Fibroblast of lung (primary cell): Measurements from ENCODE around the gene MROH7.

Experiments
- EZH2 ChIP-seq: IDR thresholded peaks from 2 replicates; pipeline ENCODE4 v1.5.1; 2012; ENCODE audit warnings: low read length, control low read depth, mild to moderate bottlenecking; ENCODE audit errors: missing control alignments
- TF ChIP-seq, protein P1 (sequence below), 2 donors: IDR thresholded peaks in 1 of 2; conservative IDR thresholded peaks in 1 of 2; 1 replicate in 1 of 2; 2 replicates in 1 of 2; pipeline ENCODE4 v1.5.1; 2011 to 2012; ENCODE audit warnings: low read length in 2 of 2, control low read depth in 1 of 2, inconsistent platforms in 1 of 2, low read depth in 1 of 2, mild to moderate bottlenecking in 1 of 2

DNA sequence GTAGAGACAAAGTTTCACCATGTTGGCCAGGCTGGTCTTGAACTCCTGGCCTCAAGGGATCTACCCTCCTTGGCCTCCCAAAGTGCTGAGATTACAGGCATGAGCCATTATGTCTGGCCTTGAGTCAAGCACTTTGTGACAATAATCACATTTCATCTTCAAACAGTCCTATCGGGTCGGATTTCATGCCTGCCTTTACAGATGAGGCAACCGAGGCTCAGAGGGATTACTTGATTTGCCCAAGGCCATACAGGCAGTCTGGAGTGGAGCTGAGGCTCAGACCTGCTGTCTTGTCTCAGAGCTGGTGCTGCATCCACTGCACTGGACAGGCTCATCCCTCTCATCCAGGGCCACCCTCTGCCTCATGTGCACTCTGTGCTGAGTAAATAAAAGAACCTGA is 44.8 kb upstream of the MROH7 start:
- TF ChIP-seq, protein P1, sequence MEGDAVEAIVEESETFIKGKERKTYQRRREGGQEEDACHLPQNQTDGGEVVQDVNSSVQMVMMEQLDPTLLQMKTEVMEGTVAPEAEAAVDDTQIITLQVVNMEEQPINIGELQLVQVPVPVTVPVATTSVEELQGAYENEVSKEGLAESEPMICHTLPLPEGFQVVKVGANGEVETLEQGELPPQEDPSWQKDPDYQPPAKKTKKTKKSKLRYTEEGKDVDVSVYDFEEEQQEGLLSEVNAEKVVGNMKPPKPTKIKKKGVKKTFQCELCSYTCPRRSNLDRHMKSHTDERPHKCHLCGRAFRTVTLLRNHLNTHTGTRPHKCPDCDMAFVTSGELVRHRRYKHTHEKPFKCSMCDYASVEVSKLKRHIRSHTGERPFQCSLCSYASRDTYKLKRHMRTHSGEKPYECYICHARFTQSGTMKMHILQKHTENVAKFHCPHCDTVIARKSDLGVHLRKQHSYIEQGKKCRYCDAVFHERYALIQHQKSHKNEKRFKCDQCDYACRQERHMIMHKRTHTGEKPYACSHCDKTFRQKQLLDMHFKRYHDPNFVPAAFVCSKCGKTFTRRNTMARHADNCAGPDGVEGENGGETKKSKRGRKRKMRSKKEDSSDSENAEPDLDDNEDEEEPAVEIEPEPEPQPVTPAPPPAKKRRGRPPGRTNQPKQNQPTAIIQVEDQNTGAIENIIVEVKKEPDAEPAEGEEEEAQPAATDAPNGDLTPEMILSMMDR (conservative IDR thresholded peaks at IDR 0.05 in 1 of 2, IDR thresholded peaks at IDR 0.05 in 1 of 2; ENCODE audit: low read depth in 1 of 2, low read length in 2 of 2), result no peak
- TF ChIP-seq EZH2, result no peak
